Suprapubic skin (tissue), 2 donors: ENCODE data around the gene OR1D5.
"Not testable (repeated sequence)": the region's sequence is repeated elsewhere in the genome, so short reads cannot be mapped to it uniquely, and the experiment has no call there.

Source experiments
- EP300 ChIP-seq: sonication (generic); formaldehyde crosslinking; IDR thresholded peaks from one replicate; pipeline ENCODE4 v1.6.1; 2017; ENCODE audit warnings: antibody characterized with exemption
- POLR2A ChIP-seq, 2 donors: fragments of 450-650 bp; IDR thresholded peaks; one replicate each; pipeline ENCODE4 v1.6.1; 2017; ENCODE audit warnings: antibody characterized with exemption in 2 of 2, mild to moderate bottlenecking in 2 of 2, moderate library complexity in 2 of 2

DNA sequence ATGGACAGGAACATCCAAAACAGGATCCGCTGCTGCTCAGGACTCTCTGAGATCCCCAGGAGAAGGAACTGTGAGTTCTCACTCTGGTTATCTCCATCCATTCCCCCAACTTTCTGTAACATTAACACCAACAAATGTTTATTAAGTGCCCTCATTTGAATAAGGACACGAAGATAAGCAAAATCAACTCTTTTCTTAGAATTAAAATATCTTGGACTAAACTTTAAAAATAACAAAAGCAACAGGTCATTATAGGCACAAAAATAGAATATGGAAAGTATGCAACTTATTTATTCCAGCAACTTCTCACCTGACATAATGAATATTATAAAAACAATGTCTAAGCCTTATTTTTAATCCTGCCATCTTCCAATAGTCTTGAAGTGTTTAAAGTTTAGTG lies at the start of gene OR1D5:
- not testable (repeated sequence) for TF ChIP-seq EP300; POLR2A (IDR thresholded peaks at IDR 0.05)
